ENCODE results near the gene KIF13A.

KIF13A gene

GRCh38 chr6:17729223-17730077 lies 258.0 kb downstream of the KIF13A start:
- FAIRE-seq (no peak), DNase-seq (ENCODE audit: insufficient read length, low spot score) (no peak)
- no peak for TF ChIP-seq POLR2A (IDR thresholded peaks at IDR 0.05; ENCODE audit: low read depth, low read length)

GRCh38 chr6:17728551-17729222 lies 258.7 kb downstream of the KIF13A start:
- DNase-seq (ENCODE audit: insufficient read length, low spot score) (no peak), FAIRE-seq (no peak)
- TF ChIP-seq POLR2A (IDR thresholded peaks at IDR 0.05; ENCODE audit: low read depth, low read length): no peak

- FAIRE-seq: peak; percentile 27
- no peak for DNase-seq (ENCODE audit: insufficient read length, low spot score)
- TF ChIP-seq POLR2A (IDR thresholded peaks at IDR 0.05; ENCODE audit: low read depth, low read length): no peak
Observed at GRCh38 chr6:17725083-17725482, 262.4 kb downstream of the KIF13A start.

GRCh38 chr6:17724341-17724740 lies 263.1 kb downstream of the KIF13A start:
- no peak for TF ChIP-seq POLR2A (IDR thresholded peaks at IDR 0.05; ENCODE audit: low read depth, low read length)
- DNase-seq (ENCODE audit: insufficient read length, low spot score): no peak
- FAIRE-seq: peak; percentile 93

- no peak for TF ChIP-seq POLR2A (IDR thresholded peaks at IDR 0.05; ENCODE audit: low read depth, low read length)
- DNase-seq (ENCODE audit: insufficient read length, low spot score) (no peak), FAIRE-seq (no peak)
Observed at GRCh38 chr6:17721671-17722070, 265.8 kb downstream of the KIF13A start.

- FAIRE-seq: no peak
- no peak for TF ChIP-seq POLR2A (IDR thresholded peaks at IDR 0.05; ENCODE audit: low read depth, low read length)
- DNase-seq (ENCODE audit: insufficient read length, low spot score): no peak
Observed at GRCh38 chr6:17719323-17720041, 268.0 kb downstream of the KIF13A start.

GRCh38 chr6:17716221-17716620 lies 271.2 kb downstream of the KIF13A start:
- no peak for TF ChIP-seq POLR2A (IDR thresholded peaks at IDR 0.05; ENCODE audit: low read depth, low read length)
- no peak for FAIRE-seq

GRCh38 chr6:17714879-17715851 lies 272.3 kb downstream of the KIF13A start:
- no peak for TF ChIP-seq POLR2A (IDR thresholded peaks at IDR 0.05; ENCODE audit: low read depth, low read length)
- peak; percentile 98 for FAIRE-seq
- DNase-seq (ENCODE audit: insufficient read length, low spot score): no peak

More at GRCh38 chr6:17716221-17716620, 271.2 kb downstream of the KIF13A start:
- DNase-seq (ENCODE audit: insufficient read length, low spot score): no peak

GRCh38 chr6:17714177-17714576 lies 273.3 kb downstream of the KIF13A start:
- no peak for DNase-seq (ENCODE audit: insufficient read length, low spot score)
- no peak for TF ChIP-seq POLR2A (IDR thresholded peaks at IDR 0.05; ENCODE audit: low read depth, low read length)
- no peak for FAIRE-seq

- no peak for DNase-seq (ENCODE audit: insufficient read length, low spot score)
- TF ChIP-seq POLR2A (IDR thresholded peaks at IDR 0.05; ENCODE audit: low read depth, low read length): no peak
- FAIRE-seq: no peak
Observed at GRCh38 chr6:17712576-17712975, 274.9 kb downstream of the KIF13A start.

- TF ChIP-seq POLR2A (IDR thresholded peaks at IDR 0.05; ENCODE audit: low read depth, low read length): no peak
- DNase-seq (ENCODE audit: insufficient read length, low spot score) (no peak), FAIRE-seq (no peak)
Observed at GRCh38 chr6:17710331-17710730, 277.1 kb downstream of the KIF13A start.

- DNase-seq (ENCODE audit: insufficient read length, low spot score): no peak
- no peak for TF ChIP-seq POLR2A (IDR thresholded peaks at IDR 0.05; ENCODE audit: low read depth, low read length)
- no peak for FAIRE-seq
Observed at GRCh38 chr6:17709476-17709875, 278.0 kb downstream of the KIF13A start.
